ENCODE data around the gene CARD11.

The CARD11 gene

GRCh38 chr7:3043544-3044371 lies at the start of gene CARD11:
Gene CARD11, minus strand, starts transcription at chr7:3043867. Its CDS starts 85,361 bp downstream, at chr7:2958506.
- H3K9ac ChIP-seq (ENCODE audit: low read depth, low read length), result peak within 1 kb of the TSS; percentile 54; the same call in 1 of the 2 replicates
- no peaks in the 10 kb centered on the region for H3K36me3 ChIP-seq (ENCODE audit: insufficient read depth, low read depth, low read length)
- H3K27me3 ChIP-seq (ENCODE audit: insufficient read depth, low read length), result no peaks in the 10 kb centered on the region
- peak within 1 kb of the TSS; percentile 77 for H3K4me3 ChIP-seq (ENCODE audit: low read length)
- no peak within 1 kb of the TSS for H3K27ac ChIP-seq (ENCODE audit: low read length)
- no peaks in the 10 kb centered on the region; the same call in 1 of the 2 replicates for H3K4me1 ChIP-seq (ENCODE audit: insufficient read depth, low read length)
- H3K9me3 ChIP-seq (ENCODE audit: insufficient read depth, low read depth, low read length), result no peaks in the 10 kb centered on the region

GRCh38 chr7:3092468-3092867 lies 48.8 kb upstream of the CARD11 start:
- Histone ChIP-seq H3K4me1 (ENCODE audit: insufficient read depth, low read length) (no peaks in the 10 kb centered on the region), H3K27ac (ENCODE audit: low read length) (no peak overlapping the region), H3K9me3 (ENCODE audit: insufficient read depth, low read depth, low read length) (no peaks in the 10 kb centered on the region)

GRCh38 chr7:3091631-3092030 lies 48.0 kb upstream of the CARD11 start:
- H3K9ac ChIP-seq (ENCODE audit: low read depth, low read length), result no peak overlapping the region
- no peak overlapping the region for H3K4me3 ChIP-seq (ENCODE audit: low read length)
- no peak overlapping the region for H3K27ac ChIP-seq (ENCODE audit: low read length)
- H3K27me3 ChIP-seq (ENCODE audit: insufficient read depth, low read length), result no peaks in the 10 kb centered on the region
- H3K4me1 ChIP-seq (ENCODE audit: insufficient read depth, low read length), result no peaks in the 10 kb centered on the region
- H3K36me3 ChIP-seq (ENCODE audit: insufficient read depth, low read depth, low read length), result no peaks in the 10 kb centered on the region
- no peaks in the 10 kb centered on the region for H3K9me3 ChIP-seq (ENCODE audit: insufficient read depth, low read depth, low read length)

More at GRCh38 chr7:3092468-3092867, 48.8 kb upstream of the CARD11 start:
- no peak overlapping the region for H3K4me3 ChIP-seq (ENCODE audit: low read length)
- no peaks in the 10 kb centered on the region for H3K36me3 ChIP-seq (ENCODE audit: insufficient read depth, low read depth, low read length)
- no peaks in the 10 kb centered on the region for H3K27me3 ChIP-seq (ENCODE audit: insufficient read depth, low read length)
- no peak overlapping the region for H3K9ac ChIP-seq (ENCODE audit: low read depth, low read length)

- H3K4me3 ChIP-seq (ENCODE audit: low read length), result no peak overlapping the region
- no peak overlapping the region for H3K27ac ChIP-seq (ENCODE audit: low read length)
- no peaks in the 10 kb centered on the region for H3K36me3 ChIP-seq (ENCODE audit: insufficient read depth, low read depth, low read length)
- H3K27me3 ChIP-seq (ENCODE audit: insufficient read depth, low read length), result no peaks in the 10 kb centered on the region
- H3K9me3 ChIP-seq (ENCODE audit: insufficient read depth, low read depth, low read length), result no peaks in the 10 kb centered on the region
- H3K9ac ChIP-seq (ENCODE audit: low read depth, low read length), result no peak overlapping the region
- no peaks in the 10 kb centered on the region for H3K4me1 ChIP-seq (ENCODE audit: insufficient read depth, low read length)
Observed at GRCh38 chr7:3089493-3089892, 45.8 kb upstream of the CARD11 start.

DNA sequence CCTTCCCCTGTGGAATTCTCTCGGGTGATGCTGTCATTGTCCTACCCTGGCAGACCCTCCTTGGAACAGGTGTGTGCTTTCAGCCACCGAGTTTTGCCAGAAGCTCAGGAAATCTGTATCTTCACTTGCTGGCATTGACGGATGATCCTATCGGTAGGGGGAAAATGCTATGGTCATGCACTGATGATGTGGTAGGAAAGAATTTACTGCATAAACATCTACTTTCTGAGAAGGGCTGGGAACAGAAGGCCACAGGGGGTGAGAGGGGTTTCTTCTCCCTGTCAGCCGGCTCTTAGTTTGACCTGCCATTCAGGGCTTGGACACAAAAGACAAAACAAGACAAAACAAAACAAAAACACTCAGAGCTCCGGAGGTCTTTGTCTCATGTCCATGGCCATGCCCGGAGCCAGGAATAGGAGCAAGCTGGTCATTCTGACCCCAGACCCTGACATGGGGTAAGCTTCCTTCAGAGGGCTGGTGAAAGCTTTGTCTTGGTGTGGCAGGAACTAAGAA lies 43.6 kb upstream of the CARD11 start:
- Histone ChIP-seq H3K9me3 (ENCODE audit: insufficient read depth, low read depth, low read length) (no peaks in the 10 kb centered on the region), H3K4me1 (ENCODE audit: insufficient read depth, low read length) (no peaks in the 10 kb centered on the region), H3K27ac (ENCODE audit: low read length) (no peak overlapping the region), H3K36me3 (ENCODE audit: insufficient read depth, low read depth, low read length) (no peaks in the 10 kb centered on the region), H3K4me3 (ENCODE audit: low read length) (no peak overlapping the region), H3K27me3 (ENCODE audit: insufficient read depth, low read length) (no peaks in the 10 kb centered on the region), H3K9ac (ENCODE audit: low read depth, low read length) (no peak overlapping the region)

- Histone ChIP-seq H3K4me3 (ENCODE audit: low read length) (no peak overlapping the region), H3K9ac (ENCODE audit: low read depth, low read length) (no peak overlapping the region), H3K27ac (ENCODE audit: low read length) (no peak overlapping the region), H3K36me3 (ENCODE audit: insufficient read depth, low read depth, low read length) (no peaks in the 10 kb centered on the region), H3K9me3 (ENCODE audit: insufficient read depth, low read depth, low read length) (no peaks in the 10 kb centered on the region), H3K4me1 (ENCODE audit: insufficient read depth, low read length) (no peaks in the 10 kb centered on the region), H3K27me3 (ENCODE audit: insufficient read depth, low read length) (no peaks in the 10 kb centered on the region)
Observed at GRCh38 chr7:3083350-3083749, 39.7 kb upstream of the CARD11 start.

DNA sequence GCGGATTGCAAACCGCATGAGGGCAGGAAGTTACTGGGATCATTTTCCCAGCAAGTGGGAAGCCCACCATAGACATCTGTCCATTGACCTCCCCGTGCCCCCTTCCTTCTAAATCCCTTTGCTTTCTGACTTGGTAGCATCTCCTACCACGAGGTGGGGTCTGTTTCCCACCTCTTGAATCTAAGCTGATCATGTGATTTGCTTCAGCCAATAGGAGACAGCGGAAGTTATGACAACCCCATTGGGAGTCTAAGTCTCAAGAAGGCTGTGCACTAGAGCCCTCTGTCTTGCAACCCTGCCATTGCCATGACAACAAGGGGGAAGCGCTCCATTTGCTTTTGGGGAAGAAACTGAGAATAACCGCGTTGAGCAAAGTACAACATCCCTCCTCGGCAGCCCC lies 39.2 kb upstream of the CARD11 start:
- no peaks in the 10 kb centered on the region for H3K4me1 ChIP-seq (ENCODE audit: insufficient read depth, low read length)
- H3K9me3 ChIP-seq (ENCODE audit: insufficient read depth, low read depth, low read length), result no peaks in the 10 kb centered on the region
- no peaks in the 10 kb centered on the region for H3K27me3 ChIP-seq (ENCODE audit: insufficient read depth, low read length)
- no peak overlapping the region for H3K4me3 ChIP-seq (ENCODE audit: low read length)
- H3K9ac ChIP-seq (ENCODE audit: low read depth, low read length), result no peak overlapping the region
- H3K36me3 ChIP-seq (ENCODE audit: insufficient read depth, low read depth, low read length), result no peaks in the 10 kb centered on the region
- no peak overlapping the region for H3K27ac ChIP-seq (ENCODE audit: low read length)

DNA sequence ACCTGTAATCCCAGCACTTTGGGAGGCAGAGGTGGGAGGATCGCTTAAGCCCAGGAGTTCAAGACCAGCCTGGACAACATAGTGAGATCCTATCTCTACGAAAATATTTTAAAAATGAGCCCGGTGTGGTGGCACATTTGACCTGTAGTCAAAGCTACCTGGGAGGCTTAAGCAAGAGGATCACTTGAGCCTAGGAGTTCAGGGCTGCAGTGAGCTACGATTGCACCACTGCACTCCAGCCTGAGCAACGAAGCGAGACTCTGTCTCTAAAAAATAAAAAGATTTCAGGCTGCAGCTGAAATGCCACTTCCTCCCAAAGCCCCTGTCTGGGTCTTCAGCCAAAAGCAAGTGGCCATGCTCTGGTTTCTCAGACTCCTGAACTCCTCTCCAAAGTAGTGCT lies 38.7 kb upstream of the CARD11 start:
- no peak overlapping the region for H3K4me3 ChIP-seq (ENCODE audit: low read length)
- no peaks in the 10 kb centered on the region for H3K27me3 ChIP-seq (ENCODE audit: insufficient read depth, low read length)
- no peak overlapping the region for H3K9ac ChIP-seq (ENCODE audit: low read depth, low read length)
- no peaks in the 10 kb centered on the region for H3K9me3 ChIP-seq (ENCODE audit: insufficient read depth, low read depth, low read length)
- H3K36me3 ChIP-seq (ENCODE audit: insufficient read depth, low read depth, low read length), result no peaks in the 10 kb centered on the region
- H3K27ac ChIP-seq (ENCODE audit: low read length), result no peak overlapping the region
- no peaks in the 10 kb centered on the region for H3K4me1 ChIP-seq (ENCODE audit: insufficient read depth, low read length)

DNA sequence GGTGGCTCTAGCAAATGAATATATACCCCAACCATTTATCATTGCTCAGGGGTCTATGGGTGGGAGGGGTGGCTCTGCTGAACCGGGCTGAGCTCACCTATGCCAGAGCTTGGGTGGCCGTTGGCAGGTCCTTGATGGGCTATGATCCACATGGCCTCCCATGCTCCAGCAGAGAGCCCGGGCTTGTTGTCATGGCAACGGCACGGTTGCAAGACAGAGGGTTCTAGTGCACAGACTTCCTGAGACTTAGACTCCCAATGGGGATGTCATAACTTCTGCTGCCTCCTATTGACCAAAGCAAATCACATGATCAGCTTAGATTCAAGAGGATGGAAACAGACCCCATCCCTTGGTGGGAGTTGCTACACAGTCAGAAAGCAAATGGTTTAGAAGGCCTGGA lies 36.4 kb upstream of the CARD11 start:
- Histone ChIP-seq H3K36me3 (ENCODE audit: insufficient read depth, low read depth, low read length) (no peaks in the 10 kb centered on the region), H3K9me3 (ENCODE audit: insufficient read depth, low read depth, low read length) (no peaks in the 10 kb centered on the region), H3K4me1 (ENCODE audit: insufficient read depth, low read length) (no peaks in the 10 kb centered on the region)

DNA sequence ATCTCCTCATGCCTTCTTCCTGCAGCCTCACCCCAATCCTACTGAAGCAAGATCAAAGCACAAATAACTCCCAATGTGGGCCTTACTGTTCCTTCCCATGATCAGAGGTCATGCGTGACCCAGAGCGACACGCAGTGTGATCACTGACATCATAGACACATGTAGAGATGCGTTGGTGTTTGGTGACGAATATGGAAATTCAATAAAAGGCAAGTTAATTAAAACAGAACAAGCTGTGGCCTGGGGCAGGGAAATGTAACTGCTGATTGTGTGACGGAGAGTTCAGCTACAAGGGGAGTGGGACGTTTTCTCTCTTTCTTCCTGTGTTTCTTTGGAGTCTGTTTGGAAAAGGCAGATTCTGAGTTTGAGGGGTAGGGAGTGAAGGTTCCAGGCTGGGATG lies 34.8 kb upstream of the CARD11 start:
- no peaks in the 10 kb centered on the region for H3K9me3 ChIP-seq (ENCODE audit: insufficient read depth, low read depth, low read length)
- no peaks in the 10 kb centered on the region; the same call in 1 of the 2 replicates for H3K4me1 ChIP-seq (ENCODE audit: insufficient read depth, low read length)
- H3K9ac ChIP-seq (ENCODE audit: low read depth, low read length), result no peak overlapping the region

More for the DNA sequence above, 36.4 kb upstream of the CARD11 start:
- Histone ChIP-seq H3K4me3 (ENCODE audit: low read length) (no peak overlapping the region), H3K27me3 (ENCODE audit: insufficient read depth, low read length) (no peaks in the 10 kb centered on the region), H3K27ac (ENCODE audit: low read length) (no peak overlapping the region), H3K9ac (ENCODE audit: low read depth, low read length) (no peak overlapping the region)

GRCh38 chr7:3076700-3077099 lies 33.0 kb upstream of the CARD11 start:
- Histone ChIP-seq H3K36me3 (ENCODE audit: insufficient read depth, low read depth, low read length) (no peaks in the 10 kb centered on the region), H3K27me3 (ENCODE audit: insufficient read depth, low read length) (no peaks in the 10 kb centered on the region), H3K27ac (ENCODE audit: low read length) (no peak overlapping the region), H3K4me3 (ENCODE audit: low read length) (no peak overlapping the region), H3K4me1 (ENCODE audit: insufficient read depth, low read length) (no peaks in the 10 kb centered on the region; the same call in 1 of the 2 replicates), H3K9ac (ENCODE audit: low read depth, low read length) (no peak overlapping the region), H3K9me3 (ENCODE audit: insufficient read depth, low read depth, low read length) (no peaks in the 10 kb centered on the region)

More for the DNA sequence above, 34.8 kb upstream of the CARD11 start:
- Histone ChIP-seq H3K27me3 (ENCODE audit: insufficient read depth, low read length) (no peaks in the 10 kb centered on the region), H3K4me3 (ENCODE audit: low read length) (no peak overlapping the region), H3K36me3 (ENCODE audit: insufficient read depth, low read depth, low read length) (no peaks in the 10 kb centered on the region), H3K27ac (ENCODE audit: low read length) (no peak overlapping the region)

DNA sequence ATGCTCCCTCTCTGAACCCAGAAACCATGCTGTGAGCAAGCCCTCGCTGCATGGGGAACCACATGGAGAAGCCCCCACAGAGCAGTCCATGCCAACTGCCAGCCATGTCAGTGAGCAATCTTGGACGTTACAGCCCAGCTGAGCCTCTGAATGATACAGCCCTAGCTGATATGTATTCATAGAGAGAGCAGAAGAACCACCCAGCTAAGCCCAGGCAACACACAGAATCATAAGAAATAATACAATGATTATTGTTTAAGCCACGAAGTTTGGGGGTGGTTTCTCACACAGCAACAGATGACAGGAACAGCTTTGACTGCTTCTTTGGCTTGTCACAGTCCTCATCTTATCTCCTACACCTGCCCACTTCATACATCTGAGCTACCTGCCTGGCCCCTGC lies 32.5 kb upstream of the CARD11 start:
- Histone ChIP-seq H3K4me3 (ENCODE audit: low read length) (no peak overlapping the region), H3K4me1 (ENCODE audit: insufficient read depth, low read length) (no peaks in the 10 kb centered on the region; the same call in 1 of the 2 replicates), H3K27me3 (ENCODE audit: insufficient read depth, low read length) (no peaks in the 10 kb centered on the region), H3K27ac (ENCODE audit: low read length) (no peak overlapping the region), H3K36me3 (ENCODE audit: insufficient read depth, low read depth, low read length) (no peaks in the 10 kb centered on the region), H3K9ac (ENCODE audit: low read depth, low read length) (no peak overlapping the region), H3K9me3 (ENCODE audit: insufficient read depth, low read depth, low read length) (no peaks in the 10 kb centered on the region)

All from iPS-20b (cell line).